Measurements from ENCODE around the gene CAPNS1.

CAPNS1 gene

DNA sequence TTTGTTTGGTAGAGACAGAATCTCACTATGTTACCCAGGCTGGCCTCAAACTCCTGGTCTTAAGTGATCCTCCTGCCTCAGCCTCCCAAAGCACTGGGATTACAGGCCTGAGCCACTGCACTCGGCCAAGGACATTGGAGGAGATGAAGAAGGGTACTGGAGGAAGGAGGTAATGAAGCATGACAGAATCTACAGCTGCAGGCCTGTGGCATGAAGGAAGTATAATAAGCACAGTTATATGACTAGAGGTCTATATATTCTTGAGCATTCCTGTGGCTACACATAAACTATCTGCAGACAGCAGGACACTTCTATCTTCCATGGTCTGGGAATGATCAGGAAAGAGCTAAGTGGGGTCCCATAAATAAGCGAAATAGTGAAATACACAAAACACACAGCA, 56.4 kb downstream of the CAPNS1 start:
- H3K4me3 ChIP-seq (ENCODE audit: low read length): no peak overlapping the region
- DNase-seq (ENCODE audit: low read depth, low spot score): no peak

DNA sequence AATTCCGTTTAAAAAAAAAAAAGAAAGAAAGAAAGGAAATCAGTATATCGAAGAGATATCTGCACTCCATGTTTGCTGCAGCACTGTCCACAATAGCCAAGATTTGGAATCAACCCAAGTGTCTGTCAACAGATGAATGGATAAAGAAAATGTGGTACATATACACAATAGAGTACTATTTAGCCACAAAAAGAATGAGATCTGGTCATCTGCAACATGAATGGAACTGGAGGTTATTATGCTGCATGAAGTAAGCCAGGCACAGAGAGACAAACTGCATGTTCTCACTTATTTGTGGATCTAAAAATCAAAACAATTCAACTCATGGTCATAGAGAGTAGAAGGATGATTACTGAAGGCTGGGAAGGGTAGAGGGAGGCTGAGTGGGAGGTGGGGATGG, 58.3 kb downstream of the CAPNS1 start:
- DNase-seq (ENCODE audit: low read depth, low spot score): no peak
- H3K4me3 ChIP-seq (ENCODE audit: low read length): no peak overlapping the region
